Bronchial epithelial cell (primary cell): ENCODE results near the gene MIPEP. TPM values are rescaled to one million over a fixed set of nuclear protein-coding genes. Genes with fewer than 3 reads are reported as not detected.

Experiments used
- DNase-seq: peaks from one replicate; pipeline ENCODE4 v3.0.0-alpha.2; 2010; ENCODE audit warnings: low read depth
- FAIRE-seq: peaks from 2 replicates; lab custom pipeline; 2011; peaks lifted over from hg19 to GRCh38; lab: Jason Lieb, UNC
- H3K27me3 ChIP-seq: 2 replicates; pipeline ENCODE4 v1.5.1; 2011; ENCODE audit warnings: low read length; ENCODE audit not compliant: control insufficient read depth, insufficient read depth
- H3K36me3 ChIP-seq: 2 replicates; pipeline ENCODE4 v1.5.1; 2011; ENCODE audit warnings: low read length; ENCODE audit not compliant: control insufficient read depth, insufficient read depth
- H3K4me3 ChIP-seq: 2 replicates; pipeline ENCODE4 v1.5.1; 2011; ENCODE audit warnings: mild to moderate bottlenecking, low read depth, low read length, control low read depth
- total RNA-seq: library from RNA; depleted of rRNA; stranded (reverse); fragments of >200 nt; gene quantifications from 2 replicates; pipeline ENCODE4 v1.2.1, GENCODE V29; 2014
- TF ChIP-seq, protein P1 (sequence below): IDR thresholded peaks from 2 replicates; pipeline ENCODE4 v1.5.1; 2011; ENCODE audit warnings: mild to moderate bottlenecking, moderate library complexity, low read length, control low read depth, inconsistent platforms; ENCODE audit not compliant: insufficient read depth, severe bottlenecking

Gene MIPEP
- total RNA-seq, 1 donor from 2014 or later: 19.2 TPM

DNA sequence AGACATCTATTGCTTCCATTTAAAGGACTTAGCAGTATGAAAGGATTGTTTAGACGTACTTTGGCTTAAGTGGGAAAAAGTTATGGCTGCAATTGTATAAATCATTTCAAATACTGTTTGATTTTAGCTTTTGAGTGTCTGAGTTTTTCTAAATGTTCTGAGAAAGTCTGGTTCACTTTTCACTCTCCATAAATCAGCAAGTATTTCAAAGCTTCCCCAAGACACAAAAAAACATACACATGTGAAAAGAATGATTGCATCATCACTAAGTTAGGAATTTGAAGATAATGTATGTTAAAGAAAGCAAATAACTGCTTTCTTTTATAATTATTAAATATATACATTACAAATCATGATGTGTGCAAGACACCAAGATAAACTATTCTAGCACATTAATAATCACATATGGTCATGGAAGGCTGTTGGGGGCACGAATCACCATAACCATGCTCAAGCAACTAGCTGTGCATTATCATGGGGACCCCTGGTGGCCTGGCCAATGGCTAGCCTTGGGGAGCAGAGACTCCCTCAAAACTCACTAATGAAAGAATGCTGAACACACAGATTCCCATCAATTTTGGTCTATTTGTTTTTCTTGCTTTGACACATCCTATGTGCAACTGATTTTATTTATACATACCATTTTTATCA is 111.1 kb downstream of the MIPEP start:
- TF ChIP-seq, protein P1, sequence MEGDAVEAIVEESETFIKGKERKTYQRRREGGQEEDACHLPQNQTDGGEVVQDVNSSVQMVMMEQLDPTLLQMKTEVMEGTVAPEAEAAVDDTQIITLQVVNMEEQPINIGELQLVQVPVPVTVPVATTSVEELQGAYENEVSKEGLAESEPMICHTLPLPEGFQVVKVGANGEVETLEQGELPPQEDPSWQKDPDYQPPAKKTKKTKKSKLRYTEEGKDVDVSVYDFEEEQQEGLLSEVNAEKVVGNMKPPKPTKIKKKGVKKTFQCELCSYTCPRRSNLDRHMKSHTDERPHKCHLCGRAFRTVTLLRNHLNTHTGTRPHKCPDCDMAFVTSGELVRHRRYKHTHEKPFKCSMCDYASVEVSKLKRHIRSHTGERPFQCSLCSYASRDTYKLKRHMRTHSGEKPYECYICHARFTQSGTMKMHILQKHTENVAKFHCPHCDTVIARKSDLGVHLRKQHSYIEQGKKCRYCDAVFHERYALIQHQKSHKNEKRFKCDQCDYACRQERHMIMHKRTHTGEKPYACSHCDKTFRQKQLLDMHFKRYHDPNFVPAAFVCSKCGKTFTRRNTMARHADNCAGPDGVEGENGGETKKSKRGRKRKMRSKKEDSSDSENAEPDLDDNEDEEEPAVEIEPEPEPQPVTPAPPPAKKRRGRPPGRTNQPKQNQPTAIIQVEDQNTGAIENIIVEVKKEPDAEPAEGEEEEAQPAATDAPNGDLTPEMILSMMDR: peak; percentile 14
- DNase-seq (no peak), FAIRE-seq (no peak)
- Histone ChIP-seq H3K27me3 (no peaks in the 10 kb centered on the region), H3K36me3 (no peaks in the 10 kb centered on the region), H3K4me3 (no peak overlapping the region)

DNA sequence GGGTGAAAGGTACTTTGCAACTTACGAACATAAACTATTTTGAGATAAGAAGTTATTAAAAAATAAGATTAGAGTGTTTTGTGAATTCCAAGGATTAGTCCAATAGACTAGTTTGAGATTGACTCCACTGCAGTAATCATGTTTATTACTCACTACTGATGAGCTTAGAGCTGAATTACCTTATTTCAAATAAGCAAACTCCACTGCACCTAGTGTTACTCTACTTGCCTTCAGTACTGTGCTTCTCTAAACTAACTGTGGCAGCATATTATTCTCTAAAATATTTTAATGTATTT is 111.7 kb downstream of the MIPEP start:
- no peaks in the 10 kb centered on the region for H3K27me3 ChIP-seq
- FAIRE-seq (no peak), DNase-seq (no peak)
- H3K36me3 ChIP-seq: no peaks in the 10 kb centered on the region
- no peak overlapping the region for H3K4me3 ChIP-seq
- TF ChIP-seq, protein P1: no peak

DNA sequence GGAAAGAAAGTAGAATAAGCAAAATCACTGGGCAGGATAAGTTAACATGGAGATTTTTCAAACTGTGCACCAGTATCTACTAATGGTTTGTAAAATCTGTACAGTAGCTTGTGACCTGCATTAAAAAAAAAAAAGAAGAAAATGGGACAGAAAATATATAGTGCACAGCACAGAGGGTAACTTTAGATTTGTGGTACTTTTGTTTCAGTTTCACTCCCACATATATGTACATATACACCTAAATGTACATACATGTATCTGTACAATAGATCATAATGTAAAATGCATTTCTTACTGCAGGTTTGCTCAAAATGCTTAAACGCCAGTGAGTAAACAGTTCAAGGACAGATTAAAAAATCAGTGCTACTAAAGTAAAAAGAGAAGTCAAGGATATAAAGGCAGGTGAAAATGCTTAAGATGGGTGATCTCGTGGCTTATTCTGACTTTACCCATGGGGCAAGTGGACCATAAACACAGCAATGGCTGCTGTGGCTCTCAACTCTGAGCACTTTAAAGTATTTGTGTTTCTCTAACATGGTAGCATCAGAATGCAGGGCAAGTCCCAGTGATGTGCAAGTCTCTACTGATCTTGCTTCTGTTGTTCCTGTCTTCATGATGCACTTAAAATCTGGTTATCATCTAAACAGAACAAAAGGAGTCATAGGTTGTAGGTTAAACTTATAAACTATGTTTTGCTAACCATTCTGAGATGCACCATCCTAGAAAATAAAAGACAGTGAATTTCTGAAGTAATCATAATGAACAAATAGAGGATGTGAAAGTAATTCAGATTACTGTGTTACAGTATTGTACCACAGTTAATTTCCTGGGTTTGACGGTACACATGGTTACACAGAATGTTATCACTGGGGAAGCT is 112.3 kb downstream of the MIPEP start:
- Histone ChIP-seq H3K27me3 (no peaks in the 10 kb centered on the region), H3K4me3 (no peak overlapping the region), H3K36me3 (no peaks in the 10 kb centered on the region)
- DNase-seq (no peak), FAIRE-seq (no peak)
- TF ChIP-seq, protein P1: no peak

DNA sequence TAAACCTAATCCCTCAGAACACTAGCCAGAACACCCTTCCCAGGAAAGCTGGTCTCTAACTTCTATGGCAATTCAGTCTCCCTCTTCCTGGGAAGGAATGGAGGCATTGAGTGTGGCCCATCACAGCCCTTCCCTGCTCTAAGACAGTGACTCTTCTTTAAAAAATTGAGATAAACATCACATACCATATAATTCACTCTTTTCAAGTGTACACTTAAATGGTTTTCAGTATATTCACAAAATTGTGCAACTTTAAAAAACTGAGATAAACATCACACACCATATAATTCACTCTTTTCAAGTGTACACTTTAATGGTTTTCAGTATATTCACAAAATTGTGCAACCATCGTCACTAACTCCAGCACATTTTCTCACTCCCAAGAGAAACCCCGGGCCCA is 116.5 kb downstream of the MIPEP start:
- H3K4me3 ChIP-seq: no peak overlapping the region
- no peak for FAIRE-seq
- TF ChIP-seq, protein P1: no peak
- H3K27me3 ChIP-seq: no peaks in the 10 kb centered on the region
- no peaks in the 10 kb centered on the region for H3K36me3 ChIP-seq
- DNase-seq: no peak

DNA sequence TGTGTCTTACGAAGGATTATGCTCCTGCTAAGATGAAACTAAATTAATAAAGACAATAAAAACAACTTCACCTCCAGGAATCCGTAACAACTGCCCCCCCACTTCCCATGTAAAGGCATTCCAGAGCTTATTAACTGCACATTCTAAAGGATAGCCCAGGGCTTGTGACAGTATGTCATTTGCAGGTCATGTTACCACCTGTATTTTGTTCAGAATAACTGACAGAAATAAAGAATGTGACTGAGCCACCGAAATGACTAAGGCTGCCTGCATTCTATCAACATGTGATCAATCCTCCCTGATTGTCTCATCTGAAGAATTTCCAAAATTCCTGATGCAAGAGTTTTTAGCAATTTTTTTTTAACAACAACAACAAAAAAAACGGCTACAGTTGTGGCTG is 117.2 kb downstream of the MIPEP start:
- FAIRE-seq: no peak
- no peaks in the 10 kb centered on the region for H3K27me3 ChIP-seq
- H3K36me3 ChIP-seq: no peaks in the 10 kb centered on the region
- TF ChIP-seq, protein P1: no peak
- H3K4me3 ChIP-seq: no peak overlapping the region
- DNase-seq: peak; percentile 87

DNA sequence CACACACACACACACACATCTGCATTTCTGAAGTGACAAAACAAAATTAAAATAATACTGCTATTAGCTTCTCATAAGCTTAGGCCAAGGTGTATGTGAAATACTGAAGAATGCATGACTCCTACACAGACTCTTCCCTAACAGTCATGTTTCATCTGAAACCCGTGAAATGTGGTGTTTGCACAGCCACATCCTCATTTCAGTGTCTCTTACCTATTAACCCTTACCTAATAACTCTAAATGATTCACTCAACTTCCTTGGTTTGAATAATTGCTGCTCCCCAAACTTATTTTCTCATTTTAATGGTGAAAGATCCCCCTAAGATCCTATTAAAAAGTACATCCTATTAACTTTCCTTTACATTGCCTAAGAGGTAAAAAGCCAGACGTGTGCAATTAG is 117.6 kb downstream of the MIPEP start:
- Histone ChIP-seq H3K36me3 (no peaks in the 10 kb centered on the region), H3K27me3 (no peaks in the 10 kb centered on the region), H3K4me3 (no peak overlapping the region)
- DNase-seq (peak; percentile 90), FAIRE-seq (no peak)
- TF ChIP-seq, protein P1: no peak
